ENCODE results near the gene CCDC88A. TPM values are rescaled to one million over a fixed set of nuclear protein-coding genes. Genes with fewer than 3 reads are reported as not detected.
"Not testable (repeated sequence)": the region's sequence is repeated elsewhere in the genome, so short reads cannot be mapped to it uniquely, and the experiment has no call there.

CCDC88A gene, protein sequence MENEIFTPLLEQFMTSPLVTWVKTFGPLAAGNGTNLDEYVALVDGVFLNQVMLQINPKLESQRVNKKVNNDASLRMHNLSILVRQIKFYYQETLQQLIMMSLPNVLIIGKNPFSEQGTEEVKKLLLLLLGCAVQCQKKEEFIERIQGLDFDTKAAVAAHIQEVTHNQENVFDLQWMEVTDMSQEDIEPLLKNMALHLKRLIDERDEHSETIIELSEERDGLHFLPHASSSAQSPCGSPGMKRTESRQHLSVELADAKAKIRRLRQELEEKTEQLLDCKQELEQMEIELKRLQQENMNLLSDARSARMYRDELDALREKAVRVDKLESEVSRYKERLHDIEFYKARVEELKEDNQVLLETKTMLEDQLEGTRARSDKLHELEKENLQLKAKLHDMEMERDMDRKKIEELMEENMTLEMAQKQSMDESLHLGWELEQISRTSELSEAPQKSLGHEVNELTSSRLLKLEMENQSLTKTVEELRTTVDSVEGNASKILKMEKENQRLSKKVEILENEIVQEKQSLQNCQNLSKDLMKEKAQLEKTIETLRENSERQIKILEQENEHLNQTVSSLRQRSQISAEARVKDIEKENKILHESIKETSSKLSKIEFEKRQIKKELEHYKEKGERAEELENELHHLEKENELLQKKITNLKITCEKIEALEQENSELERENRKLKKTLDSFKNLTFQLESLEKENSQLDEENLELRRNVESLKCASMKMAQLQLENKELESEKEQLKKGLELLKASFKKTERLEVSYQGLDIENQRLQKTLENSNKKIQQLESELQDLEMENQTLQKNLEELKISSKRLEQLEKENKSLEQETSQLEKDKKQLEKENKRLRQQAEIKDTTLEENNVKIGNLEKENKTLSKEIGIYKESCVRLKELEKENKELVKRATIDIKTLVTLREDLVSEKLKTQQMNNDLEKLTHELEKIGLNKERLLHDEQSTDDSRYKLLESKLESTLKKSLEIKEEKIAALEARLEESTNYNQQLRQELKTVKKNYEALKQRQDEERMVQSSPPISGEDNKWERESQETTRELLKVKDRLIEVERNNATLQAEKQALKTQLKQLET (N-terminal part only)
- 35.6 and 37.0 TPM in 2 replicates for total RNA-seq

DNA sequence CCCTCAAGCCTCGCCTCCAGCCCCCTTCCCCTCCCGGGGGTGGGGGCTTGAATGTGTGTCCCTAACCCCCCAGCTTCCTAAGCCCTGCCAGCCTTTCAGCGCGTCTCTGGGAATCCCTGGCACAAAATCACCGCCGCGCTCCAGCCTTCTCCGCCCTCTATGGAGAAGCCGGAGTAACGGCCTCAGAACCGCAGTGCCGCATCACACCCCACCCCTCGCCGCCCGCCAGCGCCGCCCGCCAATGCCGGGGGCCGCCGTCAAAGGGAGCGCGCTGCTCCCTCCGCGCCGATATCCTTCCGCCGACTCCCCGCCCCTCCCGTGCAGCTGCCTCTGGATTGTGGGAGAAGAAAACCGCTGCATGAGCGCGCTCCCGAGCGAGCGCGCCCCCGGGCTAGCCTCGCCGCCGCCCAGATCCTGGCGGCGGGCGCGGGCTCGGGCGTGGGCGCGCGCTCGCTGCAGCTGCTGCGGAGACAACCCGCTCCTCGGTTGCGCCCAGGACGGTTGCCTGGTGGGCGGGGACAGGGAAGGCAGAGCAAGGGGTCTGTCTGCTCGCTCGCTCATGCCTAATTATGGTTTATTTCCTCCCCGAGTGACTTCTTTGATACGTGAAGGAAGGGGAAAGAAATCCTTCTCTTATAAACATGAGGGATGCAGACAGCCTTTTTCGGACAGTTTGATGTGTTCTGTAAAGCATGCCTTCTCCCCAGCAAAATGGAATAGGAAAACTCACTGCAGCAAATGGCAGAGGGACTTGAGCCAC is at the start of gene CCDC88A:
Gene CCDC88A, minus strand, starts transcription at position 178 of the 760 bp plus-strand sequence. CDS start 777 bp downstream, outside the sequence.
- DNase-seq (ENCODE audit: low read depth in 2 of 2), result peak; percentile 94 to 99

DNA sequence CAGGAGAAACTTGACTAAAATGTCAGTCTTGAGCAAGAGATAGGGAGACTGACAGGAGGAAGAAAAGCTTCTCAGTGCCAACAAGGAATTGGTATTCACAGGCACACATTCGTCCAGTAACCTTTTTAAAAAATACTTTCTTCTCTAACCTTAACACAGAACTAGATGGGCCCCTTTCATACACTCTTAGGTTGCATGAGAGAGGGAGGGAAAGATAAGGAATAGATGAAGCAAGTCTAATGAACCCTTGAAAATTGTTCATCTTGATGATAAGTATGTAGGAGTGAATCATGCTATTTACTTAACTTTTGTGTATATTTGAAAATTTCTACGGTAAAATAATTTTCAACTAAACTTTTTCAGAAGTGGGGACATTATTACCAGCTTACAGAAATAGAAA is 42.0 kb upstream of the CCDC88A start:
- DNase-seq (ENCODE audit: low read depth in 2 of 2), result no peak

DNA sequence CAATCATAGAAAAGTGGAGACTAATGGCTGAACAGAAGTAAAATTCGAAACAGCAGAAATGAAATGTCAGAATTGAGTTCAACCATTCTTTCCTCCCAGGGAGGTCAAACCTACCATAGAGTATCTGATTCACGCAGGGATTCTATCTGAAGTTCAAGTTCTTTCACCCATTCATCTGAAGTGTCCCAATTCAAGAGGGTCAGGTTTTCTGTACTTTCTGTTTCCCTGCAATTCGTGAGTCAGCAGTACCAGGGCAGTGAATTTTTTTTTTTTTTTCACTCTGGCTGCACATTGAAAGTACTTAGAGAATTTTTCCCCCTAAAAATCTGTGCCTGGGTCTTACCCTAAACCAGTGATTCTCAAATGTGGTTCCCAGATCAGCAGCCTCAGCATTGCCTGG is 40.9 kb upstream of the CCDC88A start:
- DNase-seq (ENCODE audit: low read depth in 2 of 2), result no peak

DNA sequence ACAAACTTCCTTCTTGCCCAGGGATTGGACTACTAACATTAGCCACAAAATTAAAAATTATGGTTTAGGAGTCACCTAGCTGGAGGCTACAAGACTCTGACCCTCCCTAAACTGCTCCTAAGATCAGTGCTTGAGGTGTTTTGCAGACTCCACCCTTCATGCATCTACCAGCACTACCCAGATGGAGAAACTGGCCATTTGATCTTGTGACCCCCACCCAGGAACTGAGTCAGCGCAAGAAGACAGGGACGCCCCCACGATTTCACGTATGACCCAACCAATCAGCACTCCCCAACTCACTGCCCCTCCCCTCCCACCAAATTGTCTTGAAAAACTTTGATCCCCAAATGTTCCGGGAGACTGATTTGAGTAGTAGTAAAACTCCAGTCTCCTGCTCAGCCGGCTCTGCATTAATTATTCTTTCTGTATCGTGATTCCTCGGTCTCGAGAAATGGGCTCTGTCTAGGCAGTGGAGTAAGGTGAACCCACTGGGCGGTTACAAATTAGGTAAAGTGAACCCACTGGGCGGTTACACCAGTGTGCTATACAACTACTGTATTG is 40.1 kb upstream of the CCDC88A start:
- DNase-seq (ENCODE audit: low read depth in 2 of 2), result no peak

DNA sequence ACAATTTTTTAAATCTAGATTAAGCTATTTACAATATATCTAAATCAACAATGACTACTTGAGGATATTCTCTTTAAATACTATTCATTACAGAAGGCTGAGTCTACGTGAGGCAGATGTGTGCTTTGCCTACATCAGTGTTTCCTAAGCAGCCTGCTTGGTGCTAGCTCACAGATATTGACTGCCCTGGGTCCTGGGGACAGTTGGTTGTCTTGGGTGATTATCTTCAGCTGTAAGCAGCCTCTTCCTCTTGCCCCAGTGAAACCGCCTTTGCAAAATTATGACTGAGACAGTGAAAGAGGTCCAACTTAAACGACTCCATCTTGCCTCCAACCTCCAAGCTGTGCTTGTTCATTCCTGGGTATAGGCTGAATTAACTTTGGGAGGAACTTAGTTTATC is 39.6 kb upstream of the CCDC88A start:
- DNase-seq (ENCODE audit: low read depth in 2 of 2), result no peak

DNA sequence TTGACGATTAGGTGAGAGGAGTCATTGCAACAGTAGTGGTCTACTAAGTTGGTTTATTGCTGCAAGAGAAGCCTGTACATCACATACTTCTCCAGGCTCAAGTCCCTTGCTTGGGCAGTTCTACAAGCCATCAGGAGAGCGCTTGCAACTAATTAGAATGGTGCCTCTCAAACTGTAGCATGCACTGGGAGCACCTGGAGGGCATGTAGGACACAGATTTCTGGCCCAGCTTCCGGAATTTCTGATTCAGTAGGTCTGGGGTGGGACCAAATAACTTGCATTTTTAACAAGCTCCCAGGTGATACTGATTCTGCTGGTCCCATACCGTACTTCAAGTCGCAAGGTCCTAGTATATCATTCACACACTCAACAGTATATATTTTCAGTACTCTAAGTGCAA is 34.5 kb upstream of the CCDC88A start:
- no peak for DNase-seq (ENCODE audit: low read depth in 2 of 2)

DNA sequence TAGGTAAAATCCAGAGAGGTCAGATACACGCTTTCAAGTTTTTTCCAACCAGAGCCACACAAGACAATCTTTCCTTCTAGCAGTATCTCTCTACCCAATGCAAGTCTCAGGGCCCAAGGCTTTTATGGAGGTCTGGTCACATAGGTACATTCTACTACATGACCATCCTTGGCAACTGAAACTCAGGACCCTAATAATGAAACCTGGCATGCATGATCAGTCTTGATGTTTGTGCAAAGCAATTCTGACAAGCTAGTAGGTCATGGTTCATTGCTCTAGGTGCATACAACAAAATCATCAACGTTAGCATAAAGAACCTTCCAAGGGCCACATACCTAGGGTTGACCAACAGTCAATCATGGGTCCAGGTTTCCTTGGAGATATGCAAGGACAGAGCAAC is 33.2 kb upstream of the CCDC88A start:
- no peak for DNase-seq (ENCODE audit: low read depth in 2 of 2)

DNA sequence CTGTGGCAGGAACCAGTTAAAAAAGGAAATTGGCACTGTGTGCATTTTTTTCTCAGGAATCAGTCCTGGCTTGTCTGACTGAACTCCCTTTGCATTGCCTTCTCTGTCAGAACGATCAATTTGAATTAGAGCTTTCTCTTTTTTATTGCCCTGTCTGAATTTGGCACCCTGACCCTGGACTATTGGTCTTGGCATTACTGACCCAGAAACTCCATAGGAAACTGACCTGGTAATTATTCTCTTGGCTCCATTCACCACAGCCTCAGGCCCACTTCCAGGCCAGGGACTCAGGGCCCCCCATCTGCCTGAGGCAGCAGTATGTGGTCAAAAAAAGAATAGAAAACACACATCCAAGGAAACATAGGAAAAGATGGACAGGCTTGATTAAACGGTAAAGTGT is 32.0 kb upstream of the CCDC88A start:
- no peak for DNase-seq (ENCODE audit: low read depth in 2 of 2)

DNA sequence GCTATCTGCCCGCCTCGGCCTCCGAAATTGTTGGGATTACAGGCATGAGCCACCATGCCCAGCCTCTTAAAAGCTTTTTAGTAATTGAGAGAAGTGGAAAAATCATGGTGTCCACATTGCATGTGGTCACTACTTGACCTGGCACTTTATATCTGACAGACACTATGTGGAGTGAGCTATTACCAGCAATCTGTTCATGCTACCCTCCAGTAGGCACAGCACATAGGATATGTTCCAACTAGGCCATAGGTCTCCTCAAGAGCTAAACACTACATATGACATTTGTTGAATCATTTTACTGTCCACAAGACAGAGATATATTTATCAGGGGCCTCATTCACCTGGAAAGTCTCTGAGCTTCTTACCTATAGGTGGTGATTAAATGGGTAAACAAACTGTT is 30.4 kb upstream of the CCDC88A start:
- DNase-seq (ENCODE audit: low read depth in 2 of 2), result not testable (repeated sequence)

DNA sequence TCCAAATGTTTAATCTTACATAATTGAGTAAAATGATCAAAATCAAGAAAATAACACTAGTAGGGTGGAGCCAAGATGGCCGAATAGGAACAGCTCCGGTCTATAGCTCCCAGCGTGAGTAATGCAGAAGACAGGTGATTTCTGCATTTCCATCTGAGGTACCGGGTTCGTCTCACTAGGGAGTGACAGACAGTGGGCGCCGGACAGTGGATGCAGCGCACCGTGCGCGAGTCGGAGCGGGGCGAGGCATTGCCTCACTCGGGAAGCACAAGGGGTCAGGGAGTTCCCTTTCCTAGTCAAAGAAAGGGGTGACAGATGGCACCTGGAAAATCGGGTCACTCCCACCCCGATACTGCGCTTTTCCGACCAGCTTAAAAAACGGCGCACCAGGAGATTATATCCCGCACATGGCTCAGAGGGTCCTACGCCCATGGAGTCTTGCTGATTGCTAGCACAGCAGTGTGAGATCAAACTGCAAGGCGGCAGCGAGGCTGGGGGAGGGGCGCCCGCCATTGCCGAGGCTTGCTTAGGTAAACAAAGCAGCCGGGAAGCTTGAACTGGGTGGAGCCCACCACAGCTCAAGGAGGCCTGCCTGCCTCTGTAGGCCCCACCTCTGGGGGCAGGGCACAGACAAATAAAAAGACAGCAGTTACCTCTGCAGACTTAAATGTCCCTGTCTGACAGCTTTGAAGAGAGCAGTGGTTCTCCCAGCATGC is 22.5 kb upstream of the CCDC88A start:
- not testable (repeated sequence) for DNase-seq (ENCODE audit: low read depth in 2 of 2)

DNA sequence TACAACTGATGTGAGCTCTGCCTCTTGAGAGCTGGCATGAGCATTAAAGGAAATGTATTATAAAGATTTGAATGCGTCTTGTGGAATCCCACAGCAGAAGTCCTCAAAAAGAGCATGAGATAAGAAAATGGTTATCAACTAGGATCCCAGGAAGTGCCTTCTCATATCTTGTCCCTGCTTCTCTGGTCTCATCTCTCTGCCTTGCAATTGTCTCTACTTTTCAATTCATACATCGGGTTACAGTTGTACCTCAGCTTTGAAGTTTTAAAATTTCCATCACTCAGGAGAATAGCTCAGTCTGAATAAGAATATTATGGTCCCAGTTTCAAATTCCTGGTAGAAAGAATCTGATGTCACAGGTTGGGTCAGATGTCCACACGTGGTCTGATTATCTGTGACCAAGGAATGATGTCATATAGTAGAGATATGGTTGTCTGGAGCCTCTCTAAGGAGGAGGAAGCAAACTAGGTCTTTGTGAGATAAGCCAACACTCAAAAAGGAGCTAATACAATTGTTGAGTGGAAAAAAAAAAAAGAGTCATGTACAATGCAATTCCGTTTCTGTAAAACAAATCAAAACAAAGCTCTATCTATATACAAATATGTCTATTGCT is 21.7 kb upstream of the CCDC88A start:
- no peak for DNase-seq (ENCODE audit: low read depth in 2 of 2)

DNA sequence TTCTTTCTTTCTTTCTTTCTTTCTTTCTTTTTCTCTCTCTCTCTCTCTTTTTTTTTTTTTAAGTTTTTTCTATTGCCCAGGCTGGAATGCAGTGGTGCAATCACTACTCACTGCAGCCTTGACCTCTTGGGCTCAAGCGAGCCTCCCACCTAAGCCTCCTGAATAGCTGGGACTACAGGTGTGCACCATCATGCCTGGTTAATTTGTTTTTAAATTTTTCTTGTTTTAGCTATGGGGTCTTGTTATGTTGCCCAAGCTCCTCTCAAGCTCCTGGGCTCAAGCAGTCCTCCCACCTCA is 19.4 kb upstream of the CCDC88A start:
- DNase-seq (ENCODE audit: low read depth in 2 of 2), result no peak

DNA sequence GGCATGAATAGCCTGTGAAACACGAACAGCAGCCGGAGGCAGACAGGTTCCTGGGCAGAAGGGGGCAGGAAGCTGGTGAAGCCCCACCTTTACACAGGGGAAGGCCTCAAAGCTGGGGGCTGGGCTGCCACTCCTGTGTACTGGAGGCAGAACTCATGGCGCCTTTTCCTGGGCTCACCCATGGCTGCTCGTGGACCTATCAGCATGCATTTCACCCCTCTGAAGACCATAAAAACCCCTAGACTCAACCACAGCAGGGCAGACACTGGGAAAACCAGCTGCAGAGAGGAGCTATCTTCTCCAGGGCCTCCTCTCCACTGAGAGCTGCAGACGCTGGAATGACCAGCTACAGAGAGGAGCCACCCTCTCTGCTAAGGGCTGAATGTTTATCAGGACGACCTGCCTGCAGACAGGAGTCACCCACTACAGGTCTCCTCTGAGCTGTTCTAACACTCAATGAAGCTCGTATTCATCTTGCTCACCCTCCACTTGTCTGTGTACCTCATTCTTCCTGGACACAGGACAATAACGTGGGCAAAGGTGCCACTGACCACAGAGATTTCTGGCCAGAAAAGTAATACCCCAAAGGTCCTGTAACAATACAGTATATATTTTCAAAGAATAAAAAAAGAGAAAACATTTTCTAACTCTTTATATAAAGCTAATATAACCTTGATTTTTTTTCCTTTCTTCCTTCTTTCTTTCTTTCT is 18.9 kb upstream of the CCDC88A start:
- no peak for DNase-seq (ENCODE audit: low read depth in 2 of 2)

DNA sequence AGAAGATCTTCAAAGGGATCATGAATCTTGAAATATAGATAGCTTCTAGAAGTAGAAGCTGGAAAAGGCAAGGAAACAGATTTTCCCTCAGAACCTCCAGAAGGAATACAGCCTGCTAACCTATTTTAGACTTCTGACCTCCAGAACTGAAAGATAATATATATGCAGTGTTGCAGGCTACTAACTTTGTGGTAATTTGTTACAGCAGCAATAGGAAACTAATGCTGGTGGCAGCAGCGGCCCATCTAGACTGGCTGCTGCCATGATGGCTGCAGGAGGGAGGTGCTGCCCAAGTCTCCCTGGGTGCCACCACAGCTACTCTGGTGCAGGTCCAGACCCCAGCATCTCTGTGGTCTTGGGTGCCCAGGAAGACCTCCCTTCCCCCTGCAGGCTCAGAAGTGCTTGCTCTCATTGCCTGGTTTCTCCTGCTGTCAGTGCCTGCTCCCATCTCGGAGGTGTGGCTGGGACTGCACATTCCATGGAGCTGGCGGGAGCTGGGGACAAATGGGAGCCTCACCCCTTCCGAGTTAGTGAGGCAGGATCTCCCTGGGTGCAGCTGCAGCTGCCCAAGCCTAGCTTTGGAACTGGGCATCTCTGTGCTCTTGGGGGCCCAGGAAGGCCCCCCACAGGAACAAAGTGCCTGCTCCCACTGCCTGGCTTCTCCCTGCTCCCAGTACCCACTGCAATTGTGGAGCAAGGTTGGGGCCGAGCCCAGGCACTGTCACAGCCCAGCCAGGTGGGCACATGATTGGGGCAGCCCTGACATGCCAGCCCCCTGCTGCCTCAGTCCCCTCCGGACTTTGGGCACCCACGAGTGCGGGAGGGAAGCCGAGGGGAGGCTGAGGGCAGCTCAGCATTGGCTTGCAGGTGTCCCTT is 18.1 kb upstream of the CCDC88A start:
- DNase-seq (ENCODE audit: low read depth in 2 of 2), result no peak

DNA sequence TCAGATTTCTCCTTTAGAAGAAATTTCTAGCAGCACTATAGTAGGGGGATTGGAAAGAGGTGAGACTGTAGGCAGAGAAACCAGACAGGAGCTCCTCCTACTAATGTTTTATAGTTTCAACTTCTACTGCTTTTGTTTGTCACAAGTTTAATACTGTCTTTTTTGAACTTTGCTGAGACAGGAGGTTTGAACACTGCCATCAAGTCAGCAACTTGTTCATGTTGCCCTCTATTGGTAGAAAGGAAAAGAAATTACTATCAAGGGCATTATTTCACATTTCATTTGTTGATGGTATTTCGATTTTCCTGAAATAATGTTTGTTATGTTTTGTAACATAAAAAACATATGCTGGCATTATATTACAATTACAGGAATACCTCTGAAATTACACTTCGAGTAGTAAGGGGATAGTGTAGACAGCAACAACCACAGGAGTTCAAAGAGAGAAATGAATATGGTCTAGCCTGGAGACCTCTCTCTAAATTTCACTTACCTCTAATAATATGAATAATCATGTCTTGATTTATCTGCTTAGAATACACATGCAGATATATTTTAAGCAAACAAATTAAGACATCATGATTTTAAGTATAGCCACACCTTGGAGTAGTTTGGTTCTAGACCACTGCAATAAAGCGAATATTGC is 12.4 kb upstream of the CCDC88A start:
- DNase-seq (ENCODE audit: low read depth in 2 of 2), result peak; percentile 69 to 71

DNA sequence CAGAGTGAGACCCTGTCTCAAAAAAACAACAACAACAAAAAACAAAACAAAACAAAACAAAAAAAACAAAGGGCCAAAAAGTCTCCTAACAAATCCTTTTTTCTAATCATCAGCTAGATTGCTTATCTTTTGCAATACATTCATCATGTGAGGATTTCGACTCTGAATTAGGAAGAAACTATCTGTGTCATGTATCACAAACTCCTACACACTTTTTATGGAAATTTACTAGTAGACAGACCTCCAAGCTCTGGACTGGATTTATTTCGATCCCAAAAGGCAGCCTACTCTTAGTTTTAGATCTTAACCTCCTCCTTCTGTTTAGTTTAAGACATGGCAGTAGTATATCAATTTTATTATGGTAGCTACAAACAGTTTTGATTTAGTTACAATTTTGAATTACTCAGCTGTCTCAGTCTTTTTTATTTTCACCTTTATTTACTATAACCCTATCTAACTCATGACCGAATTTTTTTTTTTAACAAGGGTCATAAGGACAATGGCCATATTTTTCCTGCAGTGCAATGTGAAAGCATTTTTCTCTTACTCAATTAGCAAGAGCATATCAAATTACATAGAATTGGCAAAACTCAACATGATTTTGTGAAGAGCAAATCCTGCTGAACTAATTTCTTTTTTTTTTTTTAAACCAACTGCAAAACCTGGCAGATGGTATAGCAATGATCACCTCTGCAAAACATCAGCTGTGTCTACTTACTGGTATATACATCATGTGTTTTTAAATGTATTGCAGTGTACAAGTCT is 10.7 kb upstream of the CCDC88A start:
- DNase-seq (ENCODE audit: low read depth in 2 of 2), result peak; percentile 91 to 93

DNA sequence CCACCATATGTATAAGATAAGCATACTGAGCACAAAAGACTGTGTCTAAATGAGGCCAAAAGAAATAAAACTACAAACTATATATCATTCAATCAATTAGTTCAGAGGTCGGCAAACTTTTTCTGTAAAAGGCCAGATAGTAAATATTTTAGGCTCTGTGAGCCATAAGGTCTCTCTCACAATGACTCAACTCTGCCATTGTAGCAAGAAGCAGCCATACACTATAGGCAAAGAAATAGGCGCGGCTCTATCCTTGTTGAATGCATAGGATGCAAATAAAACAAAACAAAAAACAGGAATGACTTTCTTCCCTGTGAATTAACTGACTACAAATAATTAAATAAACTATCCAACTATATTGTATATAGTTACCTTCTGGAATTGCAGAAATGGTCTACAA is 8.6 kb upstream of the CCDC88A start:
- no peak for DNase-seq (ENCODE audit: low read depth in 2 of 2)

Measured in dermis microvascular lymphatic vessel endothelial cell (primary cell).